Spleen (tissue), 11 donors: ENCODE measurements around the gene NDRG4. TPM values are rescaled to one million over a fixed set of nuclear protein-coding genes. Genes with fewer than 3 reads are reported as not detected.

Experiments
- DNase-seq: peaks from one replicate; pipeline ENCODE4 v3.0.0-alpha.2; 2020
- H3K27ac ChIP-seq, 8 donors: fragments of 200-600 bp; sonication (generic) in 7 of 8; 1 replicate in 4 of 8; 2 replicates in 4 of 8; pipeline versions ENCODE4 v1.5.0 to v1.8.0; 2016 to 2021; ENCODE audit warnings: inconsistent platforms in 4 of 8, mild to moderate bottlenecking in 4 of 8, moderate library complexity in 1 of 8
- H3K27me3 ChIP-seq, 7 donors: fragments of 200-600 bp; sonication (generic) in 6 of 7; replicated peaks in 1 of 7; 1 replicate in 4 of 7; 2 replicates in 3 of 7; pipeline versions ENCODE4 v1.5.0 to v1.8.0; 2016 to 2021; ENCODE audit warnings: inconsistent platforms in 3 of 7, mild to moderate bottlenecking in 1 of 7
- H3K36me3 ChIP-seq, 6 donors: fragments of 200-600 bp; sonication (generic) in 5 of 6; 1 replicate in 4 of 6; 2 replicates in 2 of 6; pipeline versions ENCODE4 v1.5.0 to v1.8.0; 2016 to 2021; ENCODE audit warnings: inconsistent platforms in 2 of 6
- H3K4me1 ChIP-seq, 6 donors: fragments of 200-600 bp; sonication (generic) in 5 of 6; 1 replicate in 3 of 6; 2 replicates in 3 of 6; pipeline versions ENCODE4 v1.5.0 to v1.8.0; 2016 to 2021; ENCODE audit warnings: inconsistent platforms in 3 of 6
- H3K4me3 ChIP-seq, 8 donors: fragments of 200-600 bp; sonication (generic) in 7 of 8; 1 replicate in 4 of 8; 2 replicates in 4 of 8; pipeline versions ENCODE4 v1.5.0 to v1.8.0; 2016 to 2021; ENCODE audit warnings: inconsistent platforms in 4 of 8, mild to moderate bottlenecking in 4 of 8, moderate library complexity in 2 of 8
- H3K9me3 ChIP-seq, 8 donors: fragments of 200-600 bp; sonication (generic) in 7 of 8; 1 replicate in 4 of 8; 2 replicates in 4 of 8; pipeline versions ENCODE4 v1.5.0 to v1.8.0; 2016 to 2021; ENCODE audit warnings: inconsistent platforms in 4 of 8
- POLR2A ChIP-seq, 3 donors: fragments of 450-650 bp; IDR thresholded peaks; one replicate each; pipeline ENCODE4 v1.5.1; 2017; ENCODE audit warnings: antibody characterized with exemption in 3 of 3, mild to moderate bottlenecking in 1 of 3
- POLR2AphosphoS5 ChIP-seq, 3 donors: sonication (generic); formaldehyde crosslinking; IDR thresholded peaks; one replicate each; pipeline ENCODE4 v1.5.1; 2017; ENCODE audit warnings: antibody characterized with exemption in 3 of 3
- WGBS, 5 donors: extraction: QIAGEN DNeasy Blood & Tissue Kit in 3 of 5; methylation state at CpG; one replicate each; pipeline versions ENCODE4 v1.1.5 to v1.1.7; 2013 to 2018; 5-methylcytosine and 5-hydroxymethylcytosine counted together
- intact Hi-C: fragments of 100-400 bp; cut with DNase I; formaldehyde crosslinking; loops from one replicate; pipeline ENCODE4 v1.15.0; 2023; ENCODE audit warnings: low total_unique reads
- polyA plus RNA-seq, 3 donors: library from polyadenylated mRNA; stranded (reverse); fragments of 200-250 nt; gene quantifications; one replicate each; pipeline ENCODE4 v1.2.1, GENCODE V29; 2013
- total RNA-seq, 7 donors: library from RNA; depleted of rRNA in 3 of 7; stranded (reverse); fragments of >200 nt in 3 of 7; fragmentation: NEBNext Ultra II Directional in 4 of 7; extraction: Animal tissue kit (Norgen Biotek cat#: 25700) in 4 of 7; gene quantifications; one replicate each; pipeline versions ENCODE4 v1.1.0 to v1.2.1, GENCODE V29; 2016 to 2021
- TF ChIP-seq, protein P1 (sequence below), 11 experiments: fragments of 200-600 bp in 7 of 11; fragments of 450-650 bp in 4 of 11; sonication (generic) in 4 of 11; IDR thresholded peaks in 8 of 11; conservative IDR thresholded peaks in 3 of 11; 1 replicate in 7 of 11; 2 replicates in 4 of 11; pipeline versions ENCODE4 v1.4.0 to v1.8.0; 2016 to 2021; ENCODE audit warnings: antibody characterized with exemption in 11 of 11, inconsistent platforms in 4 of 11, mild to moderate bottlenecking in 1 of 11
- donor health status: healthy with polysubstance abuse.
- donor health status: DM: no; HTN: no; CAD: no; lungs with moderate emphysema.
- donor health status: DM: no; HTN: no; CAD: no.
- donor health status: Bipolar disorder and iron deficiency.
- donor health status: healthy.
- donor health status: DM: no; HTN: no; CAD: no.
- donor health status: DM: yes; HTN: yes; CAD: no.

NDRG4 gene
- total and polyA plus RNA-seq, 10 donors: 9.4 to 115 (median 43.6) TPM

DNA sequence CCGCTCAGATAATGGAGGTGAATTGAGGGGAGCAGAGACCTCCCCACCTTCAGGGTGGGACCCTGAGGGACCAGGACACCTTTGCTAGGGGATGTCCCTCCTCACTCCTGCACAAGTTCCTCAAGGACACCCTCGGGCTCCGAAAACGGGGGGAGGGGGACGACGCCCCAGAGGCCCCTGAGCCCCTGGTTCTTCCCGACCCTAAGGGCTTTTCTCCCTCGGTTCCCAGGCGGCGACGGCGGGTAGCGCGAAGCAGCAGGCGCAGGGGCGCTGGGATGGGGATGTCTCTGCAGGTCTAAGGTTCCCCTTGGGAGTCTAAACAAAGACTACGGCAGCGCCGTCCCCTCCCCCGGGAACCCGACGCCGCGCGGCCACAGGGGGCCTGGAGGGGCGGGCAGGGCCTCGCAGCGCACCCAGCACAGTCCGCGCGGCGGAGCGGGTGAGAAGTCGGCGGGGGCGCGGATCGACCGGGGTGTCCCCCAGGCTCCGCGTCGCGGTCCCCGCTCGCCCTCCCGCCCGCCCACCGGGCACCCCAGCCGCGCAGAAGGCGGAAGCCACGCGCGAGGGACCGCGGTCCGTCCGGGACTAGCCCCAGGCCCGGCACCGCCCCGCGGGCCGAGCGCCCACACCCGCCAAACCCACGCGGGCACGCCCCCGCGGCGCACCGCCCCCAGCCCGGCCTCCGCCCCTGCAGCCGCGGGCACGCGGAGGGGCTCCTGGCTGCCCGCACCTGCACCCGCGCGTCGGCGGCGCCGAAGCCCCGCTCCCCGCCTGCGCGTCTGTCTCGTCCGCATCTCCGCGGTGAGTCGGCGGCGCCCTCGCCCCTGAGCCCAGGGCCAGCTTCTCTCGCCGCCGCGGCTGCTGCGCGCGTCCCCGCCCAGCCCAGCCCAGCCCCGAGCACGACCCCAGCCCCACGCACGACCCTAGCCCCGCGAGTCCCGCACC, 36.7 kb upstream of the NDRG4 start:
- 1 to 5% (median 2%) methylated on average over 17 to 113 of the region's 113 CpGs for WGBS, 5 donors
- intact Hi-C loops: no loop called here
- Histone ChIP-seq H3K27ac (peak overlapping the region in 6 of 8 donors; percentile 49 to 78 (median 70)), H3K36me3 (no peaks in the 10 kb centered on the region), H3K9me3 (no peaks in the 10 kb centered on the region), H3K4me3 (peak overlapping the region; percentile 39 to 77 (median 50)), H3K27me3 (peaks cover 2 to 72% (median 45%) of the 10 kb centered on the region in 7 donors), H3K4me1 (peaks cover 5 to 35% (median 23%) of the 10 kb centered on the region in 6 donors)
- TF ChIP-seq, protein P1, sequence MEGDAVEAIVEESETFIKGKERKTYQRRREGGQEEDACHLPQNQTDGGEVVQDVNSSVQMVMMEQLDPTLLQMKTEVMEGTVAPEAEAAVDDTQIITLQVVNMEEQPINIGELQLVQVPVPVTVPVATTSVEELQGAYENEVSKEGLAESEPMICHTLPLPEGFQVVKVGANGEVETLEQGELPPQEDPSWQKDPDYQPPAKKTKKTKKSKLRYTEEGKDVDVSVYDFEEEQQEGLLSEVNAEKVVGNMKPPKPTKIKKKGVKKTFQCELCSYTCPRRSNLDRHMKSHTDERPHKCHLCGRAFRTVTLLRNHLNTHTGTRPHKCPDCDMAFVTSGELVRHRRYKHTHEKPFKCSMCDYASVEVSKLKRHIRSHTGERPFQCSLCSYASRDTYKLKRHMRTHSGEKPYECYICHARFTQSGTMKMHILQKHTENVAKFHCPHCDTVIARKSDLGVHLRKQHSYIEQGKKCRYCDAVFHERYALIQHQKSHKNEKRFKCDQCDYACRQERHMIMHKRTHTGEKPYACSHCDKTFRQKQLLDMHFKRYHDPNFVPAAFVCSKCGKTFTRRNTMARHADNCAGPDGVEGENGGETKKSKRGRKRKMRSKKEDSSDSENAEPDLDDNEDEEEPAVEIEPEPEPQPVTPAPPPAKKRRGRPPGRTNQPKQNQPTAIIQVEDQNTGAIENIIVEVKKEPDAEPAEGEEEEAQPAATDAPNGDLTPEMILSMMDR (IDR thresholded peaks at IDR 0.05 in 8 of 11, conservative IDR thresholded peaks at IDR 0.05 in 3 of 11): no peak
- TF ChIP-seq POLR2AphosphoS5 (IDR thresholded peaks at IDR 0.05): peak in 1 of 3 donors; percentile 41
- peak; percentile 77 for DNase-seq

GRCh38 chr16:58464047-58464915, 35.7 kb upstream of the NDRG4 start:
- intact Hi-C loops: no loop called here
- peak; percentile 70 for DNase-seq
- peak in 1 of 3 donors; percentile 24 for TF ChIP-seq POLR2AphosphoS5 (IDR thresholded peaks at IDR 0.05)
- TF ChIP-seq, protein P1 (IDR thresholded peaks at IDR 0.05 in 8 of 11, conservative IDR thresholded peaks at IDR 0.05 in 3 of 11): no peak
- TF ChIP-seq POLR2A (IDR thresholded peaks at IDR 0.05): no peak
- H3K4me1 ChIP-seq: peaks cover 5 to 35% (median 23%) of the 10 kb centered on the region in 6 donors
- no peaks in the 10 kb centered on the region for H3K9me3 ChIP-seq
- no peaks in the 10 kb centered on the region for H3K36me3 ChIP-seq
- 2 to 7% (median 3%) methylated on average over 13 to 86 of the region's 86 CpGs for WGBS, 5 donors
- H3K4me3 ChIP-seq: peak overlapping the region; percentile 39 to 77 (median 50)
- peak overlapping the region in 7 of 8 donors; percentile 16 to 78 (median 67) for H3K27ac ChIP-seq
- H3K27me3 ChIP-seq: peaks cover 2 to 82% (median 45%) of the 10 kb centered on the region in 7 donors

DNA sequence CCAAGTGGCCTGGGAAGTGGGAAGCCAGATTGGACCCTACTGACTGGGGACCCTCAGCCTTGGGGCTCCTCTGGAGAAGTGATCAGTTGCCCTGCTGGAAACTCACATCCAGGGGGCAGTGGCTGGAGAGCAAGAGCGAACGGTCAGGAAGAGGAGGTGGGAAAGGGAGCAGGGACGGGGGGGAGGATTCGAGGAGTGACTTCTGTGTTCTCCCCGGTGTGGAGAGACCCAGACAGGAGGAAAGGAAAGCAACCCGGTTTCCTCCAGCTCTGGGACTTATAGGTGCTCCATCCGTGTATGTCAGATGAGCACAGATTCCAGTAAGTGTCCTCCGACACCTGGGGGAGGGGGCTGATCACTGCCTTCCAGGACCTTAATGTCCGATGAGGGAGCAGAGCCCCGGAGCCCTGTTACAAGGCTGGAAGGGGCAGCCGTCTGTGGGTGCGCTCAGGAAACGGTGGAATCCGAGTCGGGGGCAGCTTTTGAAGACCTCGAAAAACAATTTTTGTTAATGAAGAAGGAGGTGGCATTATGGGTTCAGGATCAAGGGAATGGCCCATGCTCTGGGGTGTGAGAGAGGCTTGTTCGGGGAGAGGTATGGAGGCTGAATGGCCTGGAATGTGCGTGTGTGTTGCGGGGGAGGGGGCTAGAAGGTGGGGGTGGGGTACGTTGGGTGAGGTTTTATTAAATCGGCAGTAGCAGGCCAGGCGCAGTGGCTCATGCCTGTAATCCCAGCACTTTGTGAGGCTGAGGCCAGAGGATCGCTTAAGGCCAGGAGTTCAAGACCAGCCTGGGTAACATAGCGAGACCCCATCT, 34.8 kb upstream of the NDRG4 start:
- H3K27me3 ChIP-seq: peaks cover 2 to 83% (median 45%) of the 10 kb centered on the region in 7 donors
- TF ChIP-seq POLR2AphosphoS5 (IDR thresholded peaks at IDR 0.05) (peak in 1 of 3 donors; percentile 19), POLR2A (IDR thresholded peaks at IDR 0.05) (no peak)
- TF ChIP-seq, protein P1 (IDR thresholded peaks at IDR 0.05 in 8 of 11, conservative IDR thresholded peaks at IDR 0.05 in 3 of 11): peak in 1 of 11 experiments; percentile 21
- whole genome bisulfite sequencing, 5 donors: 15 to 21% (median 18%) methylated on average over 24 of the region's 24 CpGs

More for the DNA sequence above, 34.8 kb upstream of the NDRG4 start:
- H3K4me3 ChIP-seq: peak overlapping the region; percentile 39 to 77 (median 50)
- peak overlapping the region in 6 of 8 donors; percentile 16 to 78 (median 70) for H3K27ac ChIP-seq
- intact Hi-C loops: no loop called here
- H3K9me3 ChIP-seq: no peaks in the 10 kb centered on the region
- H3K4me1 ChIP-seq: peaks cover 5 to 35% (median 23%) of the 10 kb centered on the region in 6 donors
- peak; percentile 54 for DNase-seq
- H3K36me3 ChIP-seq: no peaks in the 10 kb centered on the region
